Endothelial cell of umbilical vein (primary cell): ENCODE results near the gene CHRND. TPM values are rescaled to one million over a fixed set of nuclear protein-coding genes. Genes with fewer than 3 reads are reported as not detected.

Source experiments
- BruUV-seq: library from RNA; stranded (reverse); fragments of 400-500 nt; replicated peaks from 2 replicates; lab custom pipeline; 2021; lab: Mats Ljungman, UMichigan
- CTCF ChIA-PET: fragments of 300-600, 350-600 bp; sonication (Branson Sonifier 250); formaldehyde crosslinking; loops from one replicate; lab custom pipeline; 2021; ENCODE audit warnings: antibody characterized with exemption, inconsistent platforms; lab: Charles Lee
- POLR2A ChIA-PET: fragments of 300-600, 350-600 bp; sonication (Branson Sonifier 250); formaldehyde crosslinking; loops from one replicate; lab custom pipeline; 2021; ENCODE audit warnings: antibody characterized with exemption, inconsistent platforms; lab: Charles Lee
- DNase-seq: peaks from one replicate; pipeline ENCODE4 v3.0.0-alpha.2; 2011; ENCODE audit warnings: low read depth, low spot score
- FAIRE-seq: peaks from 2 replicates; lab custom pipeline; 2011; peaks lifted over from hg19 to GRCh38; lab: Jason Lieb, UNC
- H2AFZ ChIP-seq: 2 replicates; pipeline ENCODE4 v1.6.0; 2012; ENCODE audit warnings: low read depth, low read length, control low read depth, inconsistent platforms
- H3K27ac ChIP-seq: 2 replicates; pipeline ENCODE4 v1.5.1; 2011; ENCODE audit warnings: low read depth, mild to moderate bottlenecking, control low read depth, low read length, moderate library complexity; ENCODE audit not compliant: insufficient read depth
- H3K27me3 ChIP-seq, 2 experiments: 2 replicates each; pipeline versions ENCODE4 v1.6.0 to v1.6.1; 2011; ENCODE audit warnings: low read length in 2 of 2, mixed read lengths in 1 of 2; ENCODE audit not compliant: control insufficient read depth in 2 of 2, insufficient read depth in 2 of 2
- H3K36me3 ChIP-seq, 2 experiments: 2 replicates in 1 of 2; 3 replicates in 1 of 2; pipeline ENCODE4 v1.5.1; 2011; ENCODE audit warnings: low read length in 2 of 2, mild to moderate bottlenecking in 1 of 2, moderate library complexity in 1 of 2; ENCODE audit not compliant: control insufficient read depth in 2 of 2, insufficient read depth in 2 of 2; ENCODE audit errors: extremely low read depth in 1 of 2
- H3K4me1 ChIP-seq: 3 replicates; pipeline ENCODE4 v1.5.1; 2011; ENCODE audit warnings: mild to moderate bottlenecking, low read length; ENCODE audit not compliant: control insufficient read depth, insufficient read depth; ENCODE audit errors: extremely low read depth
- H3K4me2 ChIP-seq: 2 replicates; pipeline ENCODE4 v1.6.1; 2011; ENCODE audit warnings: low read length, control low read depth, mixed read lengths; ENCODE audit not compliant: insufficient read depth
- H3K4me3 ChIP-seq, 3 experiments: fragments of 200-600 bp in 1 of 3; sonication (generic), shearing (Covaris generic) in 1 of 3; replicated peaks in 1 of 3; 2 replicates each; pipeline ENCODE4 v1.5.1; 2011 to 2016; ENCODE audit warnings: control low read depth in 3 of 3, low read length in 3 of 3, mild to moderate bottlenecking in 2 of 3, inconsistent platforms in 1 of 3, low read depth in 1 of 3, moderate library complexity in 1 of 3; ENCODE audit not compliant: insufficient read depth in 1 of 3
- H3K79me2 ChIP-seq: 2 replicates; pipeline ENCODE4 v1.6.0; 2012; ENCODE audit warnings: low read length, inconsistent platforms; ENCODE audit not compliant: control insufficient read depth, insufficient read depth
- H3K9ac ChIP-seq: replicated peaks from 2 replicates; pipeline ENCODE3; 2011; ENCODE audit warnings: low read length, control low read depth; ENCODE audit not compliant: insufficient read depth; ENCODE audit errors: extremely low read depth
- H3K9me1 ChIP-seq: replicated peaks from 3 replicates; pipeline ENCODE4 v1.6.0; 2011; ENCODE audit warnings: mild to moderate bottlenecking, low read length; ENCODE audit not compliant: control insufficient read depth, insufficient read depth; ENCODE audit errors: extremely low read depth
- H3K9me3 ChIP-seq: replicated peaks from 2 replicates; pipeline ENCODE4 v1.5.1; 2012; ENCODE audit warnings: low read length, inconsistent platforms; ENCODE audit not compliant: control insufficient read depth, insufficient read depth
- H4K20me1 ChIP-seq: replicated peaks from 2 replicates; pipeline ENCODE3; 2011; ENCODE audit warnings: mild to moderate bottlenecking, low read length; ENCODE audit not compliant: control insufficient read depth, insufficient read depth; ENCODE audit errors: extremely low read depth
- CTCF ChIP-seq, 2 donors: IDR thresholded peaks; 1 replicate in 1 of 2; 2 replicates in 1 of 2; pipeline ENCODE4 v1.5.1; 2011; ENCODE audit warnings: low read length in 2 of 2, mild to moderate bottlenecking in 2 of 2, moderate library complexity in 2 of 2, control low read depth in 1 of 2, inconsistent platforms in 1 of 2, low read depth in 1 of 2; ENCODE audit not compliant: insufficient read depth in 1 of 2; ENCODE audit errors: extremely low read depth in 1 of 2
- EZH2 ChIP-seq: IDR thresholded peaks from 2 replicates; pipeline ENCODE4 v1.6.1; 2012; ENCODE audit warnings: borderline replicate concordance, low read depth, mild to moderate bottlenecking, moderate library complexity, low read length, inconsistent platforms; ENCODE audit not compliant: severe bottlenecking
- FOS ChIP-seq: IDR thresholded peaks from 2 replicates; pipeline ENCODE4 v1.6.1; 2011; ENCODE audit warnings: mild to moderate bottlenecking, low read length, moderate library complexity, borderline replicate concordance; ENCODE audit not compliant: insufficient read depth
- GATA2 ChIP-seq: IDR thresholded peaks from 2 replicates; pipeline ENCODE4 v1.7.0; 2011; ENCODE audit warnings: low read depth, mild to moderate bottlenecking, moderate library complexity, mixed read lengths, low read length; ENCODE audit not compliant: insufficient read length, insufficient read depth
- JUN ChIP-seq: IDR thresholded peaks from 2 replicates; pipeline ENCODE4 v1.6.1; 2011; ENCODE audit warnings: borderline replicate concordance, low read depth; ENCODE audit not compliant: insufficient read length, insufficient read depth
- MYC ChIP-seq: IDR thresholded peaks from one replicate; pipeline ENCODE4 v1.6.1; 2011; ENCODE audit warnings: mild to moderate bottlenecking, low read depth, low read length
- POLR2A ChIP-seq: IDR thresholded peaks from 2 replicates; pipeline ENCODE4 v1.6.1; 2012; ENCODE audit warnings: low read depth, mild to moderate bottlenecking, control low read depth, low read length
- POLR2AphosphoS5 ChIP-seq: IDR thresholded peaks from 2 replicates; pipeline ENCODE4 v1.6.1; 2012; ENCODE audit warnings: low read depth, mild to moderate bottlenecking, control low read depth, low read length, moderate library complexity; ENCODE audit not compliant: insufficient read depth
- dilution Hi-C: fragments of 300-500 bp; cut with MboI; formaldehyde crosslinking; loops from one replicate; pipeline ENCODE4 v1.15.0; 2019; ENCODE audit warnings: low sequenced_read_pairs; ENCODE audit not compliant: extremely low pct_ligation_motif_present
- intact Hi-C: fragments of 100-400 bp; cut with micrococcal nuclease; formaldehyde crosslinking; loops from one replicate; pipeline ENCODE4 v1.10.0; 2022
- polyA plus RNA-seq, 4 experiments: library from polyadenylated mRNA; depleted of rRNA in 3 of 4; stranded (reverse) in 3 of 4; unstranded in 1 of 4; fragments of >200 nt; gene quantifications; 2 replicates each; pipeline versions ENCODE4 v1.2.1 to v1.2.3, GENCODE V29; 2011 to 2012; ENCODE audit warnings: missing spikeins in 1 of 4
- total RNA-seq: library from RNA; stranded (reverse); gene quantifications from 2 replicates; pipeline ENCODE4 v1.2.3, GENCODE V29; 2021
- TF ChIP-seq, protein P1 (sequence below): IDR thresholded peaks from 2 replicates; pipeline ENCODE4 v1.6.1; 2011; ENCODE audit not compliant: insufficient read depth, insufficient read length

The CHRND gene
- total and polyA plus RNA-seq, 2 donors (not counting 3 experiments of a cell fraction or from before 2014, with no cell fraction given): not detected

DNA sequence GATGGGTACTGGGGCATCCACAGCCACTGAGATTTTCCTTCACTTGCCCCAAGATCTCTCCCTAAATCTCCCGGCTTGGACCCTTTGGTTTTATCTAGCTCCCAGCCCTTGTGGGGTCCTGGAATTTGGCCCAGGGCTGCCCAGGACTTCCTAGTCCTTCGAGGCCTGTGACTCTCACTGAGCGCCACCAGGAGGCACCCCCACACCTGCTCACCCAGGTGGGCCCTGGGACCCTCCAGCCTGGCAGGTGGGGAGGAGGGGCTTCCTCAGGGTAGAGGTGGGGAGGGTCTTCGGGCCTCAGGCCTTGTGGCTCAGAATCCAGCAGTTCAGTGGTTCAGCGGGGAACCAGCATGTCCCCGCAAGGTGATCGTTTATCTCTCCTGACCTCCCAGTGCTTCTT is 17.7 kb upstream of the CHRND start:
- Histone ChIP-seq H3K9me1 (no peaks in the 10 kb centered on the region), H3K79me2 (no peaks in the 10 kb centered on the region), H3K27ac (no peak overlapping the region), H3K36me3 (no peaks in the 10 kb centered on the region), H3K27me3 (peaks cover 27 to 32% of the 10 kb centered on the region in 2 experiments), H2AFZ (no peak overlapping the region), H4K20me1 (no peaks in the 10 kb centered on the region), H3K4me2 (no peak overlapping the region), H3K4me1 (no peaks in the 10 kb centered on the region), H3K9ac (no peak overlapping the region), H3K4me3 (no peak overlapping the region), H3K9me3 (no peaks in the 10 kb centered on the region)
- TF ChIP-seq EZH2 (no peak), POLR2A (no peak), MYC (no peak), JUN (no peak), CTCF (IDR thresholded peaks at IDR 0.05; ENCODE audit: extremely low read depth in 1 of 2, insufficient read depth in 1 of 2, low read depth in 1 of 2, low read length in 2 of 2) (no peak), FOS (no peak), POLR2AphosphoS5 (no peak), GATA2 (no peak)
- TF ChIP-seq, protein P1, sequence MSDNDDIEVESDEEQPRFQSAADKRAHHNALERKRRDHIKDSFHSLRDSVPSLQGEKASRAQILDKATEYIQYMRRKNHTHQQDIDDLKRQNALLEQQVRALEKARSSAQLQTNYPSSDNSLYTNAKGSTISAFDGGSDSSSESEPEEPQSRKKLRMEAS: no peak
- ChIA-PET POLR2A (no interaction called here), CTCF (interaction anchor here (1.0 kb wide), 1 partner anchor 144 kb away, joined by 4 read pairs; no protein-coding TSS in a partner anchor)
- intact Hi-C loops (no loop called here), dilution Hi-C loops (no loop called here)
- BruUV-seq: no TSS peak
- no peak for FAIRE-seq
- no peak for DNase-seq
